Hematopoietic multipotent progenitor cell (in vitro differentiated cells): ENCODE data around the gene ZNF138. TPM values are rescaled to one million over a fixed set of nuclear protein-coding genes. Genes with fewer than 3 reads are reported as not detected.
A peak's percentile ranks its signal among the peaks of the same experiment; 100 is the strongest.

Experiments used
- DNase-seq, 3 donors: peaks; one replicate each; pipeline ENCODE4 v3.0.0-alpha.2; 2011 to 2015; ENCODE audit warnings: low read depth in 2 of 3, low spot score in 2 of 3
- total RNA-seq: library from RNA; depleted of rRNA; stranded (reverse); fragments of >200 nt; gene quantifications from one replicate; pipeline ENCODE4 v1.2.3, GENCODE V29; 2012

Gene ZNF138
- total RNA-seq, 1 donor: 4.3 TPM

DNA sequence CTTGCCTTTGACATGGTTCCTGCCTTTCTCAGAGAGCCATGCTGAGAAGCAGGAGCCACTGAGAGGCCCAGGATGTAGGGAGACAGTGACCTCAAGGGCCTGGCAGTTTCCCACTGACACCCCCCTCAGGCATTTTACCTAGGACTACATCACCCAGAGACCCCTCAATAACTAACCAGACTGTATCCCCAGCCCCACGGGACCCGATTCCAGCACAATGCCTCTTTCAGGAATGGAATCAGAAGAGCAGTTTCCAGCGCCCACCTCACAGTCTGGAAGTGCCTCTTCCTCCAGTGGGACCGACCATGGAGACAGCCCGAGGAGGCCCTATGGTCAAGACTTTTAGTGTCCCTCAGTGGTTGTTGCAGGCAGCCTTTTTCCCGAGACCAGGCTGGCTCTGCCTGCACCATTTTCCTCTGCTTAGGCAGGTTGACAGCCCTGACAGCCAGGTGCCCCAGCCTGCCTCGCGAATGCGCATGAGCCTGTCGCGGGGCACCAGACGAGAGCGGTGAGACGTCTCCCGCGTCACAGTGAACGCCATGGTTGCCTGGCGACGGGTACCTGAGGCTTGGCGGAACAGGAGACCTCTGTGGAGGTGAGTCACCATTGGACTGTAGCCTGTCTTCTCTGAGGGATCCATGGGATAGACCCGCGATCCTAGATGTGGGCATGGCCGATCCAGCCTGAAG lies 80.5 kb downstream of the ZNF138 start:
- no peak for DNase-seq

DNA sequence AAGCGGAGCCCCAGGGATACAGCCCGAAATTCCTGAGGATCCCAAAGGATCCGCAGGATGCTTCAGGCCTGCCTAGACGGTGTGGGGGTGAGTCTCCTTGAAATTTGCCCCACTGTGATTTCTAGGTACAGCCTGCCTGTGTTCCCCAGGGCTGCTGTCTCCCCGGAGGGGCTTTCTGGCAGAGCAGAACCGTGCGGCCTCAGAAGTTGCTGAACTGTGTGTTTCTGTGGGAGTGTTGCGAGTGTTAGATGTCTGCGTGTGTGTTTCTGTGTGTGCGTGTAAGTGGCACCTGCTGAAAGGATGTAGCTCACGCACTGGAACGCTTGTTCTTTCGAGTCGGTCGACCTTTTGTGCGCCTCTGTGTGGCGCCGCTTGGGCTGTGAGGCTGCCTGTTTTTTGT lies 81.0 kb downstream of the ZNF138 start:
- no peak for DNase-seq

DNA sequence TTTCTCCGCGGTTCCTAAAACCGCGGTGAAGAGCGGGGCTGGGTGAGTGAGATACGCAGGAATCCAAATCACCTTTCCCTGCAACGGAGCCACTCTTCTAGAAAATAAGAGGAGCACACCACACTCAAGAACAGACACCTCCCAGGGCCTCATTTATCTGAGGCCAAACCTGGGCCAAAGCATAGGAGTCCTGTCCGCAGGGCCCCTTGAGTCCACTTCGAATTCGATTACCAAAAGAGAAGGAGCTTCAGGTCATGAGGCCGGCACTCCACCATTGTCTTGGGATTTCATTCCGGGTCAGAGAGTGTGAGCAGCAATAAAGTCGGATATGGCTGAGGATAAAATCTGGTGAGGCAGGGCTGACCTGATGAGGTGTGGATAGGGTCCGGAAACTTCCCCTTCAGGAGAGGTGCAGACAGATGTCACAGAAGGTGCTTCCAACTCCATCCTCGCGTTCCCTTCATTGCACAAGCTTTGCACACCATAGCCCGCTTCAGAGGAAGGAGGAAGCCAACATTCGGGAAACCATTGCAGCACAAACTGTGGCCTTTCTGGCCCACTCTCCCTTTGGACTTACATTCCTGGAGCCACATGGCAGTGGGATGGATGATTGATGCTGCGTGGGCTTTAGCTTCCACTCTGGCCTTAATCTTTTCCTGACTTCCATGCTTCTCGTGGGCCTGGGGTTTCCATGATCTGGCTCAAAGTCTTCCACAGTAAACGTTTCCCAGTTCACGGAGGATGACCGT lies 81.6 kb downstream of the ZNF138 start:
- no peak for DNase-seq

DNA sequence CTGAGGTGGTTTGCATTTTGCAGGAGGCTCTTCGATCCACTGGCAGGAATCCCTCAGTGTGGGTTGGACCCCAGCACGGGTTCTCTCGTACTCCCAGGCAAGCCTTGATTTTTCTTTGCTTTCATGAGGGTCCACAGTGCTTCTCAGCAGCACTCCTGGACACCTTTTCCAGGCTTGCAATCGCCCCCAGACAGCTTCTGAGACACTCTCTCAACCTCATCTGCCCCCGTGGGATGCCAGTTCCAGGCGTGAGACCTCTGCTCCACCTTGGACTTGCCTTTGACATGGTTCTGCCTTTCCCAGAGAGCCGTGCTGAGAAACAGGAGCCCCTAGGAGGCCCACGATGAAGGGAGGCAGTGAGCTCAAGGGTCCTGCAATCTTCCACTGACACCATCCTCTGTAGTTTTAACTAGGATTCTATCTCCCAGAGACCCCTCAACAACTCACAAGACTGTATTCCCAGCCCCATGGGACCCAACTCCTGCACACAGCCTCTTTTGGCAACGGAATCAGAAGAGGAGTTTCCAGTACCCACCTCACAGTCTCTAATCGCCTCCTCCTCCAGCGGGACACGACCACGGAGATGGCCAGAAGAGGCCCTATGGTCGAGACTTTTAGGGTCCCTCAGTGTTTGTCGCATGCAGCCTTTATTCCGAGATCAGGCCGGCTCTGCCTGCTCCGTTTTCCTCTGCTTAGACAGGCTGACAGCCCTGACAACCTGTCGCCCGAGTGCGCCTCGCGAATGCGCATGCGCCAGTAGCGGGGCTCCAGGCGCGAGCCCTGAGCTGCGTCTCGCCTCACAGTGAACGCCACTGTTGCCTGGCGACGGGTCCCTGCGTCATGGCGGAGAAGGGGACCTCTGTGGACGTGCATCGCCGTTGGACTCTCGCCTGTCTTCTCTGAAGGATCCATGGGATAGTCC lies 82.8 kb downstream of the ZNF138 start:
- DNase-seq: peak; percentile 16 to 69 (median 65)

DNA sequence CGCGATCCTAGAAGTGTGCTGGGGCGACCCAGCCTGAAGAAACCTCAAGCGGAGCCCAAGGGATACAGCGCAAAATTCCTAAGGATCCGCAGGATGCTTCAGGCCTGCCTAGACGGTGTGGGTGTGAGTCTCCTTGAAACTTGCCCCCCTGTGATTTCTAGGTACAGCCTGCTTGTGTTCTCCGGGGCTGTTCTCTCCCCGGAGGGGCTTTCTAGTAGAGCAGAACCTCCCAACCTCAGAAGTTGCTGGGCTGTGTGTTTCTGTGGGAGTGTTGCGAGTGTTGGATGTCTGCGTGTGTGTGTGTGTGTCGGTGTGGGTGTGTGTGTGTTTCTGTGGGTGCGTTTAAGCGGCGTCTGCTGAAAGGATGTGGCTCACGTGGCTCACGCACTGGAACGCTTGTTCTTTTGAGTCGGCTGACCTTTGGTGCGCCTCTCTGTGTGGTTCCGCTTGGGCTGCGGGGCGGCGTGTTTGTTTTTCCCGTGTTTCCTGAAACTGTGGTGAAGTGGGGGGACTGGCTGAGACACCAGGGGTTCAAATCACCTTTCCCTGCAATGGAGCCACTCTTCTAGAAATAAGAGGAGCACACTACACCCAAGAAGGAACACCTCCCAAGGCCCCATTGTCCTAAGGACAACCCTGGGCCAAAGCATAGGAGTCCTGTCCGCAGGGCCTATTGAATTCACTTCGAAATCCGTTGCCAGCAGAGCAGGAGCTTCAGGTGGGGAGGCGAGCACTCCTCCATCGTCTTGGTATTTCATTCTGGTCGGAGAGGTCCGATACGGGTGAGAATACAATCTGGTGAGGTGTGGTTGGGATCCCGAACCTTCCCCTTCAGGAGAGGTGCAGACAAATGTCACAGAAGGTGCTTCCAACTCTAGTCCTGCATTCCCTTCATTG lies 83.7 kb downstream of the ZNF138 start:
- no peak for DNase-seq

DNA sequence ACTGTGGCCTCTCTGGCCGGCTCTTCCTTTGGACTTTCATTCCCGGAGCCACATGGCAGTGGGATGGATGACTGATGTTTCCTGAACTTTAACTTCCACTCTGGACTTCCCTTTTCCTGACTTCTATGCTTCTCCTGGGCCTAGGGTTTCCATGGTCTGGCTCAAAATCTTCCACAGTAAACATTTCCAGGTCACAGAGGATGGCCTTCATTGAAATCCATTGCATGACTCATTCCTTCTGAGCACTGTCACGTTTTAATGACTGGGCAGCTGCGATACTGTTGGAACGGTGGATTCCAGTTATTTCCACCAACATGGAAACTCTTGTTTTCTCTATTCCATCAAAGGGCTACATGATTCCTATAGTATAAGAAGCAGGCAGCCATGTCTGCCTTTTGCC lies 84.5 kb downstream of the ZNF138 start:
- DNase-seq: no peak

DNA sequence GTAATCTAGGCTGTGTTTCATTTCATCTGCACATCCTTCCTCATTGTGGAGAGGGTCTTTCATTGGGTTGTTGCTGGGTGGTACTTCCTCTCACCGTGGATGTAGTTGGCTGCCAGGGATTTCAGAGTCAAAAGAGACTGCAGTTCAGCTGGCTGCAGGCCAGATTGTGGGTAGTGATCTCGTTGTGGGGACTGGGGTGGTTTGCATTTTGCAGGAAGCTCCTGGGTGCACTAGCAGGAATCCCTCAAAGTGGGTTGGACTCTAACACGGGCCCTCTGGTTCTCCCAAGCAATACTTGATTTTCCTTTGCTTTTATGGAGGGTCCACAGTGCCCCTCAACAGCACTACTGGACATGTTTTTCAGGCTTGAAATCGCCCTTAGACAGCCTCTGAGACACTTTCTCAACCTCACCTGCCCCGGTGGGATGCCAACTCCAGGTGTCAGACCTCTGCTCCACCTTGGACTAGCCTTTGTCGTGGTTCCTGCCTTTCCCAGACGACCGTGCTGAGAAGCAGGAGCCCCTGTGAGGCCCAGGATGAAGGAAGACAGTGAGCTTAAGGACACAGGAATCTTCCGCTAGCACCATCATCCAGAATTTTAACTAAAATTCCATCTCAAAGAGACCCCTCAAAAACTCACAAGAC lies 85.0 kb downstream of the ZNF138 start:
- no peak for DNase-seq

DNA sequence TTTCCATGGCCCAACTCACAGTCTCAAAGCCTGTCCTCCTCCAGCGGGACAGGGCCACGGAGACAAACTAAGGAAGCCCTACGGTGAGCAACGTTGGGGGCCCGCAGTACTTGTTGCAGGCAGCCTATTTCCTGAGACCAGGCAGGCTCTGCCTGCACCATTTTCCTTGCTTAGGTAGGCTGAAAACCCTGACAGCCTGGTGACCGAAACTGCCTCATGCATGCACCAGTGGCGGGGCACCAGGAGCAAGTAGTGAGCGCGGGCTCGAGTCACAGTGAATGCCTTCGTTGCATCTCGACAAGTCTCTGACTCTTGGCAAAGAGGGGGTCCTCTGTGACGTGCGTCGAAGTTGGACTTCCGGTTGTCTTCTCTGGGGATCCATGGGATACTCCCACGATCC lies 85.6 kb downstream of the ZNF138 start:
- no peak for DNase-seq

DNA sequence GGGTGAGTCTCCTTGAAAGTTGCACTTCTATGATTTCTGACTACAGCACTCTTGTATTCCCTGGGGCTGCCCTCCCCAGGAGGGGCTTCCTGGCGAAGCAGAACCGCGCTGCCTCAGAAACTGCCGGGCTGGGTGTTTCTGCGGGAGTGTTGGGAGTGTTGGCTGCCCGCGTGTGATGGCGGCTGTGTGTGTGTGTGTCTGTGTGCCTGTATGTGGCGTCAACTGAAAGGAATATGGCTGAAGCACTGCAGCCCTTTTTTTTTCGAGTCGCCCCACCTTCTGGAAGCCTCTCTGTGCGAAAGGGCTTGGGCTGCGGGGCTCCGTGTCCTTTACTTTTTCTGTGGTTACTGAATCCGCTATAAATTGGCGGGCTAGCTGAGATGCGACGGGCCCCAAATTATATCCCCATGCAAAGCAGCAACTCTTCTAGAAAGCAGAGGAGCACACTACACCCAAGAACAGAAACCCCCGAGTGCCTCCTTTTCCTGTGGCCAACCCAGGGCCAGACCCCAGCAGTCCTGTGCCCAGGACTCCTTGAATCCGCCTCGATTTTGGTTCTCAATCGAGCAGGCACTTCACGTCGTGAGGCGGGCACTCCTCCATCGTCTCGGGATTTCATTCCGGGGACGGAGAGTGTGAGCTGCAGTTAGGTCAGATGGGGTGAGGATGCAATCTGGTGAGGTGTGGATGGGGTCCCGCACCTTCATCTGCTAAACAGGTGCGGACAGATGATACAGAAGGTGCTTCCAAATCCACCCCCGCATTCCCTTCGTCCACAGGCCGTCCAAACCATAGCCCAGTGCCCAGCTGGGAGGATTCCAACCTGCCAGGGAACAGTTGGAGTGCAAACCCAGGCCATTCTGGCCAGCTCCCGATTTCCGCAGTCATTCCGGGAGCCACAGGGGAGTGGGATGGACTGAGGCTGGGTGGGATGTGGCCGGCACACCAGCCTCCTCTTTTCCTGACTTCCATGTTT lies 86.4 kb downstream of the ZNF138 start:
- no peak for DNase-seq

DNA sequence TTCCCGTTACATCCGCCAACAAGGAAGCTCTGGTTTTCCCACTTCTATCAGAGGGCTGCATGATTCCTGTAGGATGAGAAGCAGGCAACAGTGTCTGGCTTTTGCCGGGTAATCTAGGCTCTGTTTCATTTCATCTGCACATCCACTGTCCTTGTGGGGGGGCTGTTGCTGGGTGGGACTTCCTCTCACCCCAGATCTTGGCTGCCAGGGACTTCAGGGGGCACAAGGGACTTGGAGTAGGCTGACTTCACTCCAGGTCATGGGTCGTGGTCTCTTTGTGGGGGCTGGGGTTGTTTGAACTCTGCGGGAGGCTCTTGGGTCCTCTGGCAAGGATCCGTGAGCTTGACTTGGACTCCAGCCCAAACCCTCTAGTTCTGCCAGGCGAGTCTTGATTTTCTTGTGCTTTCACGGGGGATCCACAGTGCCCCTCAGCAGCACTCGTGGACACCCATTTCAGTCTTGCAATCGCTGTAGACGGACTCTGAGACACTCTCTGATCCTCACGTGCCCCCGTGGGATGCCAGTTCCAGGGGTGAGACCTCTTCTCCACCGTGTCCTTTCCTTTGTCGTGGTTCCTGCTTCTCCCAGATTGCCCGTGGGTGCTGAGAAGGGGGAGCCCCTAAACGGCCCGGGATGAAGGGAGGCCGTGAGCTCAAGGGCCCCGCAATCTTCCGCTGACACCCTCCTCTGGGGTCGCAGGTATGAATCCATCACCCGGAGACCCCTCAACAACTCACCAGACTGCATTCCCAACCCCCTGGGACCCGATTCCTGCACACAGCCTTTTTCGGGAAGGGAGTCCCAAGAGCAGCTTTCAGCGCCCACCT lies 87.4 kb downstream of the ZNF138 start:
- DNase-seq: no peak

DNA sequence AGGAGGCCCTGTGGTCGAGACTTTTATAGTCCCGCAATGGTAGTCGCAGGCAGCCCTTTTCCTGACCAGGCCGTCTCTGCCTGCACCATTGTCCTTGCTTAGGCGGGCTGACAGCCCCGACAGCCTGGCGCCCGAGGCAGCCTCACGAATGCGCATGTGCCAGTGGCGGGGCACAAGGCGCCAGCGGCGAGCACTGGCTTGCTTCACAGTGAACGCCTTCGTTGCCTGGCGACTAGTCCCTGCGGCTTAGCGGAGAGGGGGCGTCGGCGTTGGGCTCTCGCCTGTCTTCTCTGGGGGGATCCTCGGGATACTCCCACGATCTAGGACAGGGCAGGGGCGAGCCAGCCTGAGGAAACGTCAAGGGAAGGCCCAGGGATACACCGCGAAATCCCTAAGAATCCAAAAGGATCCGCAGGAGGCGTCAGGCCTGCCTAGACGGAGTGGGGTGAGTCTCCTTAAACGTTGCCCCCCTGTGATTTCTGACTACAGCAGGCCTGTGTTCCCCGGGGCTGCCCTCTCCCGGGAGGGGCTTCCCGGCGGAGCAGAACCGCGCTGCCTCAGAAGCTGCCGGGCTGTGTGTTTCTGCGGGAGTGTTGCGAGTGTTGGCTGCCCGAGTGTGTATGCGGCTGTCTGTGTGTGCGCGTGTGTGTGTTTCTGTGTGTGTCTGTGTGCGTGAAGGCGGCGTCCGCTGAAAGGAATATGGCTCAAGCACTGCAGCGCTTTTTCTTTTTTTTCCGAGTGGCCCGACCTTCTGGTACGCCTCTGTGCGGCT lies 88.3 kb downstream of the ZNF138 start:
- peak in 1 of 3 donors; percentile 38 for DNase-seq

Other genes starting within 250 kb of the ZNF138 start
- gene ZNF680, start 231.4 kb upstream of the ZNF138 start, total RNA-seq: 4.6 TPM
- gene ZNF107, start 128.3 kb upstream of the ZNF138 start, total RNA-seq: 3.0 TPM
- gene ZNF273, start 108.8 kb downstream of the ZNF138 start, total RNA-seq: 6.2 TPM
- 2.7 TPM for gene ZNF117, start 196.6 kb downstream of the ZNF138 start, total RNA-seq
- 19.7 TPM for gene ERV3-1, start 212.3 kb downstream of the ZNF138 start, total RNA-seq